ENCODE results near the gene ARL6IP5. TPM values are rescaled to one million over a fixed set of nuclear protein-coding genes. Genes with fewer than 3 reads are reported as not detected.
A peak's percentile ranks its signal among the peaks of the same experiment; 100 is the strongest.

The ARL6IP5 gene
- total RNA-seq, 2 donors from 2014 or later, result 172 to 199 TPM

DNA sequence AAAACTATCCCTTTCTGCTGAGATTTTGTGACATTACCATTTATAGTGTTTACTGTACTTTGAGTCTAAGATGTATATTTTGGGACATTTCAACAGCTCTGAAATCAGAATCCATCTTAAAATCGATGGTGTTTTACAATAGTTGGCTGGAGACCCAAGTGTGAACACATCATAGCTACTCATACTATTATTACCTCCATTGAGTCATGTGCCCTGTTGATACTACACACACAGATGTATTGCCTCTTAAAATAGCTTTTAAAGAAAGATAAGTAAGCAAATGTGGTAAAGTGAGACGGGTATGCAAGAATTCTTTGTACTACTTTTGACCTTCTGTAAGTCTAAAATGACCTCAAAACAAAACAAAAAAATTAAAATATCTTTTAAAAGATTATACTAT, 31.0 kb downstream of the ARL6IP5 start:
- Histone ChIP-seq H3K27me3 (no peaks in the 10 kb centered on the region), H3K36me3 (no peaks in the 10 kb centered on the region), H3K4me1 (peaks cover 0 to 14% of the 10 kb centered on the region in 2 donors), H3K4me3 (peak overlapping the region; percentile 7 to 17), H3K27ac (peak overlapping the region; percentile 61 to 77), H3K9me3 (no peaks in the 10 kb centered on the region)
- no peak for DNase-seq (ENCODE audit: low spot score)
- TF ChIP-seq CTCF (IDR thresholded peaks at IDR 0.05), result no peak

DNA sequence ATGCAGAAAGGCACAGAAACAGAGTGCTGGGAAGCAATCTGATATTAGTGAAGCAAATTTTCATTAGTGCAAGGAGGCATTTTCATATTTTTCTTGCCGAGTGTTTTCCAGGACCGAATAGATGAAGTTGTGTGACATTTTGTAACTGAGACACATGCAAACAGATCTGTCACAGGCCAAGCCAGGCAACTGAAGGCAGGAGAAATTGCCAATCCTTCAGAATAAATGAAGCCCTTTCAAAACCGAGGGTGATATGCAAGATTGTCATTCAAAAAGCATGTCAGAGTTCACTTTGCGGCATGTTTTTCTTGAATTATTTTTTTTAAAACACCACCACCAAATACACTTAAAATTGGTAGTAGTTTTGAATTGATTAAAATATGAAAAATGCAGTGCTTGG, 31.4 kb downstream of the ARL6IP5 start:
- no peaks in the 10 kb centered on the region for H3K9me3 ChIP-seq
- H3K27ac ChIP-seq, result peak overlapping the region; percentile 61 to 77
- DNase-seq (ENCODE audit: low spot score), result no peak
- H3K36me3 ChIP-seq, result no peaks in the 10 kb centered on the region
- TF ChIP-seq CTCF (IDR thresholded peaks at IDR 0.05), result no peak
- H3K27me3 ChIP-seq, result no peaks in the 10 kb centered on the region
- peaks cover 0 to 14% of the 10 kb centered on the region in 2 donors for H3K4me1 ChIP-seq
- H3K4me3 ChIP-seq, result peak overlapping the region; percentile 7 to 17

GRCh38 chr3:69116897-69117296, 32.2 kb downstream of the ARL6IP5 start:
- no peak for TF ChIP-seq CTCF (IDR thresholded peaks at IDR 0.05)
- Histone ChIP-seq H3K36me3 (no peaks in the 10 kb centered on the region), H3K4me3 (no peak overlapping the region), H3K9me3 (no peaks in the 10 kb centered on the region), H3K4me1 (peaks cover 0 to 14% of the 10 kb centered on the region in 2 donors), H3K27ac (peak overlapping the region; percentile 61 to 77), H3K27me3 (no peaks in the 10 kb centered on the region)
- no peak for DNase-seq (ENCODE audit: low spot score)

GRCh38 chr3:69118555-69118954, 33.8 kb downstream of the ARL6IP5 start:
- Histone ChIP-seq H3K9me3 (no peaks in the 10 kb centered on the region), H3K27me3 (no peaks in the 10 kb centered on the region), H3K27ac (no peak overlapping the region), H3K4me3 (no peak overlapping the region), H3K36me3 (no peaks in the 10 kb centered on the region), H3K4me1 (peaks cover 0 to 15% of the 10 kb centered on the region in 2 donors)
- no peak for DNase-seq (ENCODE audit: low spot score)
- no peak for TF ChIP-seq CTCF (IDR thresholded peaks at IDR 0.05)

GRCh38 chr3:69119138-69119537, 34.4 kb downstream of the ARL6IP5 start:
- H3K27me3 ChIP-seq, result no peaks in the 10 kb centered on the region
- TF ChIP-seq CTCF (IDR thresholded peaks at IDR 0.05), result no peak
- no peak overlapping the region for H3K27ac ChIP-seq
- H3K9me3 ChIP-seq, result no peaks in the 10 kb centered on the region
- no peak overlapping the region for H3K4me3 ChIP-seq
- H3K36me3 ChIP-seq, result no peaks in the 10 kb centered on the region
- H3K4me1 ChIP-seq, result peaks cover 0 to 9% of the 10 kb centered on the region in 2 donors
- DNase-seq (ENCODE audit: low spot score), result no peak

DNA sequence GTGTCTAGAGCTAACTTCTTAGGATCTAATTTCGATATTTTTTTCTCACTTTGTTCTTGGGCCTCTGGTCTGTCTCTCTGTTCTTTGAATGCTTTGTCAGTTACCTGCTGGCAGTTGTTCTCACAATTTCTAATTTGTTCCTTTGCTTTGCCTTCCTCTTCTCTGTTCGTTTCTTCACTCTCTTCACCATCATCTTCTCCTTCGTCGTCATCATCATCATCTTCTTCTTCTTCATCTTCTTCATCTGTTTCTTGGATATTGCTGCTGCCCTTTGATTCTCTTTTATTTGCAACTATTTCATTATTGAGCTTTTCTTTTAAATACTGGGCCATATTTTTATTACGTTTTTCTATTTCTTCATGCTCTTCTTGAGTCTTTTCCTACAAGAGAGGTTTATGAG, 34.9 kb downstream of the ARL6IP5 start:
- Histone ChIP-seq H3K27ac (no peak overlapping the region), H3K4me3 (no peak overlapping the region)
- no peak for TF ChIP-seq CTCF (IDR thresholded peaks at IDR 0.05)

More for the DNA sequence above, 34.9 kb downstream of the ARL6IP5 start:
- no peaks in the 10 kb centered on the region for H3K36me3 ChIP-seq
- no peaks in the 10 kb centered on the region for H3K9me3 ChIP-seq
- DNase-seq (ENCODE audit: low spot score), result no peak
- peaks cover 0 to 7% of the 10 kb centered on the region in 2 donors for H3K4me1 ChIP-seq
- H3K27me3 ChIP-seq, result no peaks in the 10 kb centered on the region
